ENCODE data around the gene EFCAB11. TPM values are rescaled to one million over a fixed set of nuclear protein-coding genes. Genes with fewer than 3 reads are reported as not detected.

Gene EFCAB11
- total and polyA plus RNA-seq, 2 donors (not counting 1 experiment from before 2014, with no cell fraction given): 2.6 to 4.0 TPM

DNA sequence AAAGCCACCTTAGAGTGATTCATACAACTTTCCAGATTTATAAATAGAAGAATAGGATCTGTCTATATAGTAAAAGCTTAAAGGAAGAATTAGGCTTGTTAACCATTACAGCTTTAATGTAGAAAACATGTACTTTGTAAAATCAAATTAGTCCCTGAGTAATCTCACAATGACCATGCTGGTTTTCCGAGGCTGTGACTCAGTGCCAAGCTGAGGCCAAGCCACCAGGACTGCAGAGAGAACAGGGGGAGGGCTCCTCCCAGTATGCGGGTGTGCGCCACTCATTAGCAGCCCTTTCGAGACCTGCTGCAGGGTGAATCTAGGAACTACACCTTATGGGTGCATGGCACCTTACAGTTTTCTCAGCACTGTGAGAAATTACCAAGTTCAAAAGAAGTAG is 167.0 kb downstream of the EFCAB11 start:
- Histone ChIP-seq H3K9me3 (ENCODE audit: control insufficient read depth, insufficient read depth, low read depth, low read length) (no peaks in the 10 kb centered on the region), H3K9ac (ENCODE audit: insufficient read depth, low read length) (no peak overlapping the region), H4K20me1 (ENCODE audit: control insufficient read depth, extremely low read depth, insufficient read depth, low read length) (no peaks in the 10 kb centered on the region), H3K4me1 (ENCODE audit: control insufficient read depth, extremely low read depth, insufficient read depth, low read length) (no peaks in the 10 kb centered on the region), H3K36me3 (ENCODE audit: control insufficient read depth, insufficient read depth, low read length) (no peaks in the 10 kb centered on the region), H3K4me3 (replicated peaks in 1 of 4; ENCODE audit: control extremely low read depth in 1 of 4, insufficient read depth in 1 of 4, low read depth in 3 of 4, low read length in 4 of 4) (no peak overlapping the region), H3K27me3 (ENCODE audit: control insufficient read depth, insufficient read depth, low read length) (no peaks in the 10 kb centered on the region), H2AFZ (ENCODE audit: low read length) (no peak overlapping the region), H3K79me2 (ENCODE audit: control insufficient read depth, insufficient read depth, low read length) (no peaks in the 10 kb centered on the region), H3K4me2 (ENCODE audit: extremely low read depth, insufficient read depth, low read length) (no peak overlapping the region), H3K27ac (ENCODE audit: insufficient read depth, low read length) (no peak overlapping the region)
- peak in 1 of 2 donors; percentile 75 for DNase-seq (ENCODE audit: low read depth in 2 of 2)
- TF ChIP-seq EZH2 (IDR thresholded peaks at IDR 0.05; ENCODE audit: low read length, missing control alignments): no peak
- TF ChIP-seq, protein P1, sequence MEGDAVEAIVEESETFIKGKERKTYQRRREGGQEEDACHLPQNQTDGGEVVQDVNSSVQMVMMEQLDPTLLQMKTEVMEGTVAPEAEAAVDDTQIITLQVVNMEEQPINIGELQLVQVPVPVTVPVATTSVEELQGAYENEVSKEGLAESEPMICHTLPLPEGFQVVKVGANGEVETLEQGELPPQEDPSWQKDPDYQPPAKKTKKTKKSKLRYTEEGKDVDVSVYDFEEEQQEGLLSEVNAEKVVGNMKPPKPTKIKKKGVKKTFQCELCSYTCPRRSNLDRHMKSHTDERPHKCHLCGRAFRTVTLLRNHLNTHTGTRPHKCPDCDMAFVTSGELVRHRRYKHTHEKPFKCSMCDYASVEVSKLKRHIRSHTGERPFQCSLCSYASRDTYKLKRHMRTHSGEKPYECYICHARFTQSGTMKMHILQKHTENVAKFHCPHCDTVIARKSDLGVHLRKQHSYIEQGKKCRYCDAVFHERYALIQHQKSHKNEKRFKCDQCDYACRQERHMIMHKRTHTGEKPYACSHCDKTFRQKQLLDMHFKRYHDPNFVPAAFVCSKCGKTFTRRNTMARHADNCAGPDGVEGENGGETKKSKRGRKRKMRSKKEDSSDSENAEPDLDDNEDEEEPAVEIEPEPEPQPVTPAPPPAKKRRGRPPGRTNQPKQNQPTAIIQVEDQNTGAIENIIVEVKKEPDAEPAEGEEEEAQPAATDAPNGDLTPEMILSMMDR (conservative IDR thresholded peaks at IDR 0.05 in 1 of 2, IDR thresholded peaks at IDR 0.05 in 1 of 2; ENCODE audit: low read depth in 1 of 2, low read length in 2 of 2): no peak

DNA sequence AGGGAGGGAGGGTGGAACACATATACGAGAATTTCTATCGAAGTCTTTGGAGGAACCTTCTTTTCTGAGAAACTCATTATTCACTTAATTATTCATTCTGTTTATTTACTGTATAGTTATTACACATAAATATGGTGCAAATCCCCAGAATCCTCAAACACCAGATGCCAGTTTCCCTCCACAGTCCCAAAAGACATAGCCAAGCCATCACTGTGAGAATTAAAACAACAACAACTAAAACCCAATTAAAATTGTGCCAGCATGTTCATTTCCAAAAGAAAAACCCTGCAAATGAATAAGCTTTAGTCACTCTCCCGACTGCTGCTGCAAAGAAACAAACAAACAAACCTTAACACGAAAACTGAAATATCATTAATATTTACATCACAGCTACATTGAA is 173.5 kb downstream of the EFCAB11 start:
- no peaks in the 10 kb centered on the region for H4K20me1 ChIP-seq (ENCODE audit: control insufficient read depth, extremely low read depth, insufficient read depth, low read length)
- H3K4me1 ChIP-seq (ENCODE audit: control insufficient read depth, extremely low read depth, insufficient read depth, low read length): no peaks in the 10 kb centered on the region
- H3K4me3 ChIP-seq (replicated peaks in 1 of 4; ENCODE audit: control extremely low read depth in 1 of 4, insufficient read depth in 1 of 4, low read depth in 3 of 4, low read length in 4 of 4): no peak overlapping the region
- no peaks in the 10 kb centered on the region for H3K36me3 ChIP-seq (ENCODE audit: control insufficient read depth, insufficient read depth, low read length)
- TF ChIP-seq, protein P1 (conservative IDR thresholded peaks at IDR 0.05 in 1 of 2, IDR thresholded peaks at IDR 0.05 in 1 of 2; ENCODE audit: low read depth in 1 of 2, low read length in 2 of 2): no peak
- no peak for TF ChIP-seq EZH2 (IDR thresholded peaks at IDR 0.05; ENCODE audit: low read length, missing control alignments)
- H3K9ac ChIP-seq (ENCODE audit: insufficient read depth, low read length): no peak overlapping the region
- H3K27me3 ChIP-seq (ENCODE audit: control insufficient read depth, insufficient read depth, low read length): no peaks in the 10 kb centered on the region
- DNase-seq (ENCODE audit: low read depth in 2 of 2): no peak
- H3K4me2 ChIP-seq (ENCODE audit: extremely low read depth, insufficient read depth, low read length): no peak overlapping the region
- H2AFZ ChIP-seq (ENCODE audit: low read length): no peak overlapping the region
- H3K79me2 ChIP-seq (ENCODE audit: control insufficient read depth, insufficient read depth, low read length): no peaks in the 10 kb centered on the region
- no peak overlapping the region for H3K27ac ChIP-seq (ENCODE audit: insufficient read depth, low read length)
- H3K9me3 ChIP-seq (ENCODE audit: control insufficient read depth, insufficient read depth, low read depth, low read length): no peaks in the 10 kb centered on the region

DNA sequence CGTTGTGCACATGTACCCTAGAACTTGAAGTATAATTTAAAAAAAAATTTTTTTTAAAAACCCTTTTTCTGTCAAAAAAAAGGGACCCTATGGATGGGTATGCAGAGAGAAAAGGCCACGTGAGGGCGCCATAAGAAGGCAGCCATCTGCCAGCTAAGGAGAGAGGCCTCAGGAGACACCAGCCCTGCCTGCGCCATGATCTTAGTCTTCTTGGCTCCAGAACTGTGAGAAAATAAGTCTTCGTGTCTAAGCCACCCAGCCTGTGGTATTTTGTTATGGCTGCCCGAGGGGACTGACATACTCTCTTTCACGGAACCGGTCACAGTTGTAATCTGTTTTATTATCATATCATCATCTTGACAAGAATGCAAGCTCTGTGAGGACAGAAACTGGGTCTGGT is 174.8 kb downstream of the EFCAB11 start:
- Histone ChIP-seq H3K4me2 (ENCODE audit: extremely low read depth, insufficient read depth, low read length) (no peak overlapping the region), H3K9me3 (ENCODE audit: control insufficient read depth, insufficient read depth, low read depth, low read length) (no peaks in the 10 kb centered on the region), H3K4me3 (replicated peaks in 1 of 4; ENCODE audit: control extremely low read depth in 1 of 4, insufficient read depth in 1 of 4, low read depth in 3 of 4, low read length in 4 of 4) (no peak overlapping the region), H3K4me1 (ENCODE audit: control insufficient read depth, extremely low read depth, insufficient read depth, low read length) (no peaks in the 10 kb centered on the region), H3K36me3 (ENCODE audit: control insufficient read depth, insufficient read depth, low read length) (no peaks in the 10 kb centered on the region), H3K27me3 (ENCODE audit: control insufficient read depth, insufficient read depth, low read length) (no peaks in the 10 kb centered on the region), H2AFZ (ENCODE audit: low read length) (no peak overlapping the region), H3K79me2 (ENCODE audit: control insufficient read depth, insufficient read depth, low read length) (no peaks in the 10 kb centered on the region), H3K27ac (ENCODE audit: insufficient read depth, low read length) (no peak overlapping the region), H4K20me1 (ENCODE audit: control insufficient read depth, extremely low read depth, insufficient read depth, low read length) (no peaks in the 10 kb centered on the region), H3K9ac (ENCODE audit: insufficient read depth, low read length) (no peak overlapping the region)
- TF ChIP-seq, protein P1 (conservative IDR thresholded peaks at IDR 0.05 in 1 of 2, IDR thresholded peaks at IDR 0.05 in 1 of 2; ENCODE audit: low read depth in 1 of 2, low read length in 2 of 2): no peak
- DNase-seq (ENCODE audit: low read depth in 2 of 2): no peak

Measured in fibroblast of lung (primary cell).